H9 (cell line): Measurements from ENCODE around the gene MAML3. TPM values are rescaled to one million over a fixed set of nuclear protein-coding genes. Genes with fewer than 3 reads are reported as not detected.

Experiments
- DNase-seq: peaks from one replicate; pipeline ENCODE4 v3.0.0-alpha.2; 2017
- H2AFZ ChIP-seq: one replicate; pipeline ENCODE4 v1.6.1; 2013; ENCODE audit warnings: mild to moderate bottlenecking, low read length, control low read depth, moderate library complexity
- H2AK5ac ChIP-seq: 2 replicates; pipeline ENCODE4 v1.6.1; 2013; ENCODE audit warnings: low read length, control low read depth, mixed read lengths; ENCODE audit not compliant: insufficient read length
- H2BK120ac ChIP-seq: one replicate; pipeline ENCODE4 v1.6.1; 2013; ENCODE audit warnings: low read depth, mild to moderate bottlenecking, low read length, control low read depth, inconsistent platforms; ENCODE audit not compliant: poor library complexity, severe bottlenecking
- H2BK12ac ChIP-seq: 2 replicates; pipeline ENCODE4 v1.6.1; 2013; ENCODE audit warnings: low read length, control low read depth, mixed read lengths, low read depth; ENCODE audit not compliant: insufficient read length
- H2BK15ac ChIP-seq: 2 replicates; pipeline ENCODE4 v1.6.1; 2013; ENCODE audit warnings: low read depth, low read length, control low read depth
- H2BK20ac ChIP-seq: one replicate; pipeline ENCODE4 v1.6.1; 2013; ENCODE audit warnings: low read depth, mild to moderate bottlenecking, low read length, control low read depth, inconsistent platforms; ENCODE audit not compliant: poor library complexity, severe bottlenecking
- H2BK5ac ChIP-seq: 2 replicates; pipeline ENCODE4 v1.6.1; 2013; ENCODE audit warnings: low read length, control low read depth, mixed read lengths; ENCODE audit not compliant: insufficient read length
- H3K14ac ChIP-seq: 2 replicates; pipeline ENCODE4 v1.6.1; 2013; ENCODE audit warnings: low read length, control low read depth; ENCODE audit not compliant: insufficient read depth
- H3K18ac ChIP-seq: 2 replicates; pipeline ENCODE4 v1.6.1; 2013; ENCODE audit warnings: low read depth, mild to moderate bottlenecking, mixed read lengths, low read length, control low read depth; ENCODE audit not compliant: insufficient read length
- H3K23ac ChIP-seq: 2 replicates; pipeline ENCODE4 v1.6.1; 2013; ENCODE audit warnings: low read length, control low read depth, mixed read lengths, low read depth; ENCODE audit not compliant: insufficient read length
- H3K23me2 ChIP-seq: 2 replicates; pipeline ENCODE4 v1.6.1; 2013; ENCODE audit warnings: low read depth, mild to moderate bottlenecking, mixed read lengths, low read length, control low read depth; ENCODE audit not compliant: insufficient read length, poor library complexity, severe bottlenecking
- H3K27ac ChIP-seq: 2 replicates; pipeline ENCODE4 v1.5.1; 2013; ENCODE audit warnings: low read length, control low read depth, mixed read lengths, low read depth; ENCODE audit not compliant: insufficient read length
- H3K27me3 ChIP-seq: 2 replicates; pipeline ENCODE4 v1.6.1; 2013; ENCODE audit warnings: low read length, control low read depth, inconsistent platforms; ENCODE audit not compliant: insufficient read depth
- H3K4ac ChIP-seq: 2 replicates; pipeline ENCODE4 v1.6.1; 2013; ENCODE audit warnings: low read depth, mild to moderate bottlenecking, control low read depth, inconsistent platforms, low read length, moderate library complexity
- H3K4me1 ChIP-seq: 2 replicates; pipeline ENCODE4 v1.6.1; 2013; ENCODE audit warnings: low read length, control low read depth, inconsistent platforms; ENCODE audit not compliant: insufficient read depth
- H3K4me2 ChIP-seq: 2 replicates; pipeline ENCODE4 v1.6.1; 2013; ENCODE audit warnings: low read length, control low read depth, mixed read lengths; ENCODE audit not compliant: insufficient read length, insufficient read depth
- H3K56ac ChIP-seq: 2 replicates; pipeline ENCODE4 v1.6.1; 2013; ENCODE audit warnings: low read depth, mild to moderate bottlenecking, mixed read lengths, low read length, control low read depth; ENCODE audit not compliant: insufficient read length
- H3K79me1 ChIP-seq: 2 replicates; pipeline ENCODE4 v1.6.1; 2013; ENCODE audit warnings: low read depth, mild to moderate bottlenecking, moderate library complexity, low read length, control low read depth, inconsistent platforms; ENCODE audit not compliant: insufficient read depth, poor library complexity, severe bottlenecking
- H3K79me2 ChIP-seq: 2 replicates; pipeline ENCODE4 v1.6.1; 2013; ENCODE audit warnings: low read length, control low read depth, inconsistent platforms; ENCODE audit not compliant: insufficient read depth
- H3K9ac ChIP-seq: 2 replicates; pipeline ENCODE4 v1.6.1; 2013; ENCODE audit warnings: low read length, control low read depth, mixed read lengths; ENCODE audit not compliant: insufficient read length; ENCODE audit errors: extremely low read depth
- H3K9me3 ChIP-seq: one replicate; pipeline ENCODE4 v1.6.1; 2013; ENCODE audit warnings: low read depth, low read length, inconsistent platforms; ENCODE audit not compliant: control insufficient read depth
- H3T11ph ChIP-seq: one replicate; pipeline ENCODE4 v1.6.1; 2013; ENCODE audit warnings: mild to moderate bottlenecking, low read length, control low read depth, inconsistent platforms
- H4K20me1 ChIP-seq: one replicate; pipeline ENCODE4 v1.6.1; 2013; ENCODE audit not compliant: control insufficient read depth, insufficient read length, insufficient read depth
- H4K5ac ChIP-seq: 2 replicates; pipeline ENCODE4 v1.6.1; 2013; ENCODE audit warnings: low read depth, mild to moderate bottlenecking, mixed read lengths, low read length, control low read depth; ENCODE audit not compliant: insufficient read length
- H4K8ac ChIP-seq: replicated peaks from 2 replicates; pipeline ENCODE4 v1.6.1; 2013; ENCODE audit warnings: low read length, control low read depth, mixed read lengths, low read depth; ENCODE audit not compliant: insufficient read length
- H4K91ac ChIP-seq: 2 replicates; pipeline ENCODE4 v1.6.1; 2013; ENCODE audit warnings: low read depth, mild to moderate bottlenecking, moderate library complexity, mixed read lengths, low read length, control low read depth; ENCODE audit not compliant: insufficient read length
- H3K27ac Mint-ChIP-seq, 3 experiments: 2 replicates in 2 of 3; 3 replicates in 1 of 3; pipeline ENCODE4 v1.8.0; 2020 to 2021; ENCODE audit warnings: mixed read lengths in 3 of 3, mild to moderate bottlenecking in 1 of 3, moderate library complexity in 1 of 3
- H3K27me3 Mint-ChIP-seq: 2 replicates; pipeline ENCODE4 v1.8.0; 2021; ENCODE audit warnings: low read depth, mild to moderate bottlenecking, moderate library complexity, mixed read lengths
- H3K36me3 Mint-ChIP-seq, 3 experiments: 2 replicates in 2 of 3; 3 replicates in 1 of 3; pipeline ENCODE4 v1.8.0; 2020 to 2021; ENCODE audit warnings: low read depth in 3 of 3, mixed read lengths in 3 of 3; ENCODE audit not compliant: insufficient read depth in 1 of 3
- H3K4me1 Mint-ChIP-seq, 2 experiments: 2 replicates each; pipeline ENCODE4 v1.8.0; 2020; ENCODE audit warnings: mixed read lengths in 2 of 2
- H3K4me3 Mint-ChIP-seq, 2 experiments: 2 replicates in 1 of 2; 3 replicates in 1 of 2; pipeline ENCODE4 v1.8.0; 2020 to 2021; ENCODE audit warnings: mild to moderate bottlenecking in 2 of 2, mixed read lengths in 2 of 2, moderate library complexity in 1 of 2
- H3K9me3 Mint-ChIP-seq, 2 experiments: 2 replicates in 1 of 2; 3 replicates in 1 of 2; pipeline ENCODE4 v1.8.0; 2020; ENCODE audit warnings: mild to moderate bottlenecking in 2 of 2, mixed read lengths in 2 of 2, moderate library complexity in 1 of 2
- WGBS: extraction: QIAGEN DNeasy Blood & Tissue Kit; methylation state at CpG from one replicate; pipeline ENCODE4 v1.1.7; 2013; ENCODE audit warnings: missing lambda C conversion rate, low lambda C conversion rate, mixed read lengths; ENCODE audit not compliant: insufficient read length; ENCODE audit errors: extremely low coverage; 5-methylcytosine and 5-hydroxymethylcytosine counted together
- total RNA-seq: library from RNA; stranded (reverse); gene quantifications from 2 replicates; pipeline ENCODE4 v1.2.1, GENCODE V29; 2021
- TF ChIP-seq, protein P1 (sequence below): fragments of 200-600 bp; sonication (generic); conservative IDR thresholded peaks from 3 replicates; pipeline ENCODE4 v1.8.0; 2021; ENCODE audit warnings: antibody characterized with exemption, mild to moderate bottlenecking

Gene MAML3
- total RNA-seq, 1 experiment from 2014 or later, result 3.9 TPM

DNA sequence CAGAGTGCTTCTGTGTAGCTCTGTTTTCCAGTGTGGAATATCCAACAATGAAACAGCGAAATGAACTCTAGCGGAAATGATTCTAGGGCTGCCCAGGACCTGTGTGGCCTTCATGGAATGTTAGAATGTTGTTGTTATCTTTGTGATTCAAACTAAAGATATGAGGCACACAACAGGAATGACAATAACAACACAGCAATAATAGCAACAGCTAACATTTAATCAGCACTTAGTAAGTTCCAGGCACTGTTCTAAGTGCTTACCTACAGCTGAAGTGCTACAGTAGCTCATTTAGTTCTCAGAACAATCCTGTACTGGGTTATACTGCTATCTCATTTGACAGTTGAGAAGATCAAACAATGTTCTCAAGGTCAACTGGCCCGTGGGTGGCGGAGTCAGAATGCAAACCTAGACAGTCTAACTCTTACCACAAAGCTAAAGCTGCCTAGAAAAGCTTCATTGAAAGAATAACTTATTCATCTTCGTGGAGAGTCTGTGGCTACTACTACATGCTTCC, 63.7 kb downstream of the MAML3 start:
- TF ChIP-seq, protein P1, sequence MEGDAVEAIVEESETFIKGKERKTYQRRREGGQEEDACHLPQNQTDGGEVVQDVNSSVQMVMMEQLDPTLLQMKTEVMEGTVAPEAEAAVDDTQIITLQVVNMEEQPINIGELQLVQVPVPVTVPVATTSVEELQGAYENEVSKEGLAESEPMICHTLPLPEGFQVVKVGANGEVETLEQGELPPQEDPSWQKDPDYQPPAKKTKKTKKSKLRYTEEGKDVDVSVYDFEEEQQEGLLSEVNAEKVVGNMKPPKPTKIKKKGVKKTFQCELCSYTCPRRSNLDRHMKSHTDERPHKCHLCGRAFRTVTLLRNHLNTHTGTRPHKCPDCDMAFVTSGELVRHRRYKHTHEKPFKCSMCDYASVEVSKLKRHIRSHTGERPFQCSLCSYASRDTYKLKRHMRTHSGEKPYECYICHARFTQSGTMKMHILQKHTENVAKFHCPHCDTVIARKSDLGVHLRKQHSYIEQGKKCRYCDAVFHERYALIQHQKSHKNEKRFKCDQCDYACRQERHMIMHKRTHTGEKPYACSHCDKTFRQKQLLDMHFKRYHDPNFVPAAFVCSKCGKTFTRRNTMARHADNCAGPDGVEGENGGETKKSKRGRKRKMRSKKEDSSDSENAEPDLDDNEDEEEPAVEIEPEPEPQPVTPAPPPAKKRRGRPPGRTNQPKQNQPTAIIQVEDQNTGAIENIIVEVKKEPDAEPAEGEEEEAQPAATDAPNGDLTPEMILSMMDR, result no peak
- Histone ChIP-seq H4K20me1 (no peaks in the 10 kb centered on the region), H4K91ac (no peak overlapping the region), H3K27ac (no peak overlapping the region), H4K8ac (no peak overlapping the region), H2AFZ (no peak overlapping the region), H3K79me1 (no peaks in the 10 kb centered on the region), H3K9me3 (no peaks in the 10 kb centered on the region), H2BK120ac (no peak overlapping the region), H4K5ac (no peak overlapping the region), H3K56ac (no peak overlapping the region), H2BK15ac (no peak overlapping the region), H3K18ac (no peak overlapping the region), H2BK20ac (no peak overlapping the region), H3K14ac (no peak overlapping the region), H3K9ac (no peak overlapping the region), H3K4me1 (peaks cover 22% of the 10 kb centered on the region; the same call in 1 of the 2 replicates), H3K4me2 (no peak overlapping the region), H2BK5ac (no peak overlapping the region), H3K27me3 (no peaks in the 10 kb centered on the region), H3K23ac (no peak overlapping the region), H3K23me2 (no peaks in the 10 kb centered on the region), H3K79me2 (no peaks in the 10 kb centered on the region), H3K4ac (no peak overlapping the region), H3T11ph (no peak overlapping the region), H2BK12ac (no peak overlapping the region), H2AK5ac (no peak overlapping the region)
- no peak for DNase-seq
- H3K27ac Mint-ChIP-seq, result no peak overlapping the region
- WGBS, result no CpG with 5 or more reads among the region's 5 CpGs
- no peak overlapping the region for H3K4me3 Mint-ChIP-seq
- no peaks in the 10 kb centered on the region for H3K9me3 Mint-ChIP-seq
- H3K27me3 Mint-ChIP-seq, result no peaks in the 10 kb centered on the region
- peaks cover 53 to 55% of the 10 kb centered on the region in 2 experiments for H3K4me1 Mint-ChIP-seq
- no peaks in the 10 kb centered on the region for H3K36me3 Mint-ChIP-seq
